ENCODE results near the gene ARL9. TPM values are rescaled to one million over a fixed set of nuclear protein-coding genes. Genes with fewer than 3 reads are reported as not detected.

Gene ARL9
- total RNA-seq (ENCODE audit: insufficient read depth, low replicate concordance): 1.7 TPM

DNA sequence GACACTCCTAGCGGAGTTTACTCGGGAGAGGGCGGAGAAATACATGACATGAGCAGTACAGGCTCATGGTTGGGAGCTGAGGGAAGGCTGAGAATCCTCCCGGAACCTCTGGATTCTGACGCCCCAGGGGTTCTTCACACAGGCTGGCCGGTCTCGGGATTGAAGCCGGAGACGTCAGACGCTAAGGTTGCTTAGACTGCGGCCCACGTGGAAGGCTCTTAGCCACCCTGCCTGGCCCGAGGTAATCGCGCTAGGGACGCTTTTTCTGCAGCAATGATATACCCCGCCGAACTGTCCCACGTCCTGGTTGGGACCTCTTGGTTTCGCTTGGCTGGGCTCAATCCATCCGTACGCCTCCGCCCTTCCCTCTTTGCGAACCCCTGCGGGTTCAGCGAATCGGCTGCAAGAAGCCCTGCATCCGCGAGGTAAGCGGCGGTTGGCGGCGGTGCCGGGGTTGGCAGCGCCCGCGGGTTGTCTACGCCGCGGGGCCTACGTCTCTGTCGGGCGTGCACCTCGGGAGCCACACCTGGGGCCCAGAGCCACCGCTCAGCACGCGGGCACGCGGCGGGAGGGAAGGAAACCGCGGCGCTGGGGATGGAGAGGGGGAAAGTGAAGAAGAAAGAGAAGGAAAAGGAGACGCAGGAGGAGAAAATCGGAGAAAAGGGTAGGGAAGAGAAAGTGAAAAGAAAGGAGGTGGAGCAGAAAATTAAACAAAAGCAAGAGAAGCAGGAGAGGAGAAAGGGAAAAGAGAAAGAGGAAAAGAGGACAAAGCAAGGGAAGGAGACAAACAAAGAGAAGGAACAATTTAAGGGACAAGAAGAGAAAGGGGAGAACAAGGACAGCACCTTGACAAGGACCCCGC, at the start of gene ARL9:
Gene ARL9 (plus strand): TSS at position 523 of the 862 bp plus-strand sequence. CDS start 72 bp downstream, at position 595.
- DNase-seq (ENCODE audit: low spot score): peak; percentile 59

DNA sequence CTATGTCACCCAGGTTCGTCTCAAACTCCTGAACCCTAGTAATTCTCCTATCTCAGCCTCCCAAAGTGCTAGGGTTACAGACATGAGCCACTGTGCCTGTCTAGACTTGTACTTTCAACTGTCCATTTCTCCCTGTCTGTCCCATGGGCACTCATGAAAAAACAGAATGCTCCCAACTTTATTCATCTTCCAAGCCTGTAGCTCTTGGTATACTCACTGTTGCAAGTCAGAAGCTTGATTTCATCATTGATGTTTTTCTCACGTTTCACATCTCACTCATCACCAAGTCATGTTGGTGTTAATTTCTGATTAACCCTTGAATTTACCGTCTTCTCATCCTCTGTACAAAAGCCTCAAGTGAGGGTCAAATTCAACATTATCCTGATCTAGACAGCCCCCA, 45.5 kb upstream of the ARL9 start:
- DNase-seq (ENCODE audit: low spot score): no peak

GRCh38 chr4:56462157-56462556, 43.4 kb upstream of the ARL9 start:
- DNase-seq (ENCODE audit: low spot score): no peak

DNA sequence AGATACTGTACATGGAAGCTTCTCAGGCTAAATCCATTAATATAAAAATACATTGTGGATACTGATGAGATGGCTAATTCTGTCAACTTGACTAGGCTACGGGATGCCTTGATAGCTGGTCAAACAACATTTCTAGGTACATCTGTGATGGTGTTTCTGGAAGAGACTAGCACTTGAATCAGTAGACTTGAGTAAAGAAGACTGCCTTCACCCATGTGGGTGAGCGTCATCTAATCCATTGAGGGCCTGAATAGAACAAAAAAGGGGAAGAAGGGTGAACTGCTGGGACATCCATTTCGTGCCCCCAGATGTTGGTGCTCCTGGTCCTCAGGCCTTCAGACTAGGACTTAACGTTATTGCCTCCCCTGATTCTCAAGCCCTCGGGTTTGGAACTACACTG, 41.9 kb upstream of the ARL9 start:
- no peak for DNase-seq (ENCODE audit: low spot score)

DNA sequence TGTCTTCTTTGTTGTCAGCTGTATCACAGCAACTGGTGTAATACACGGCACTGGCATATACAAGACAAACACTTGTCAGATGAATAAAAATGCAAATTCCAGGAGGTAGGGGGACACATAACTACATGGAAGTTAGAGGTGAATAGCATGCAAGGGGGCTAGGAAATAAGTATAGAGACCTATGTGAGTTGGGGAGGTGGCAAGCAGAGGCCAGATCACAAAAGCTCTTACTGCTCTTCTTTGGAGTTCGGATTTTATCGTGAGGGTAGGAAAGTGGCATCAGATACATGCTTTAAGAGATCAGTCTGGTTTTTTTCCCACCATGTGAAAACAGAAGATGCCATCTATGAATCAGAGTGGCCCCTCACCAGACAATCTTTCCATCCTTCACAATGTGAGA, 41.0 kb upstream of the ARL9 start:
- DNase-seq (ENCODE audit: low spot score): no peak

DNA sequence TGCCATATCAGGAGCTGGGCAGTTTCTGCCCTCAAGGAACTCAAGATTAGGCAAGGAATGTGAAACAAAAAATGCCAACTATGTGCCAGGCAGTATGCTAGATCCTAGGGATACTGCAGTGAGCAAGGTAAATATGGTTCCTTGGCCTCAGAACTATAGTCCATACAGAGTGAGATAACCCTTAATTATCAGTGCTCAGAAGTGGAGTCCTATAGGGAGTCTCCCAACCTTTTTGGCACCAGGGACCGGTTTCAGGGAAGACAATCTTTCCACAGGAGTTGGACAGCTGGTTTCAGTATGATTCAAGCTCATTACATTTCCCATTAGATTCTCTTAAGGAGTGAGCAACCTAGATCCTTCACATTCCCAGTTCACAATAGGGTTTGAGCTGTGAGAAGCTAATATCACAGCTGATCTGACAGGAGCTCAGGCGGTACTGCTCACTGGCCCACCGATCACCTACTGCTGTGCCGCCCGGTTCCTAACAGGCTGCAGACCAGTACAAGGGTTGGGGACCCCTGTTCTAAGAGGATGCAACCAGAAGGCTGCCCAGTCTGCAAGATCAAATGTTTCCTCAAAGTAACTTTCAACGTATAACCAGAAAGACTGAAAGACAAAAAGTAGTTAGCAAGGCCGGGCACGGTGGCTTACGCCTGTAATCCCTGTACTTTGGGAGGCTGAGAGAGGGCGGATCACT, 39.8 kb upstream of the ARL9 start:
- DNase-seq (ENCODE audit: low spot score): peak; percentile 7

- DNase-seq (ENCODE audit: low spot score): peak; percentile 55
These were observed 39.3 kb upstream of the ARL9 start for GRCh38 chr4:56466296-56466761.

DNA sequence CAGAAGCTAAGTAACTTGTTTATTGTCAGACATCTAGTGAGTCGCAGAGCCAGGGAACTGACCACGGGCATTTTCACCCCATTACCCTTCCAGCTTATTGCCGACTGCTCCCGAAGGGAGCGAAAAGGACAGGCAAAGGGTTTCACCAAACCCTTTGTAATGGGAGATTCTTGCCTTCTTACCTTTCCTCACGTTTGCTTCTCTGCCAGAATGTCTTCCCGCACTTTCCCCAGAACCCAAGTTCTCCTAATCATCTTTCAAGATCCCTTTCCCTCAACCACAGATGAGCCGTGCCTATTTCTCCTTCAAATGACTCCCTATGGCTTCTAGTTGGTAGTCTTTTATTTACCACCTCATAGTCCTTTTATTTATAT, 38.7 kb upstream of the ARL9 start:
- no peak for DNase-seq (ENCODE audit: low spot score)

- peak; percentile 96 for DNase-seq (ENCODE audit: low spot score)
These were observed 38.1 kb upstream of the ARL9 start, which contains the start of gene SRP72 for GRCh38 chr4:56467284-56468096. TSS of gene SRP72 (plus strand) at chr4:56467617. CDS start at chr4:56467636, 19 bp downstream.

DNA sequence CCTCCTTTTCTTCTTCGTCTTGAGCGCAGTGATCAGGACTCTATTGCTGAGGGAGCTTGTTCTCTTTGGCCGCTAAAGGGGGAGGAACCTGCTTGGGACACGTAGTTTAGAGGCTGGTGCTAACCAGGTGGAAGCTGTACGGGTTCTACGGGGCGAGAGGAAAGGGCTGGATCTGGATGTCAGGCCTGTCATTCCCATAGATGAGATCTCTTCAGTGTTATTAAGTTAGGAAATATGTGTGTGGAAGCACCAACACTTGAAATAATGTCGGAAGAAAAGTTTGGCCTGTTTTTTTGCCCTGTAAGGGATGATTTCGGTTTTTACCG, 37.5 kb upstream of the ARL9 start:
- no peak for DNase-seq (ENCODE audit: low spot score)

GRCh38 chr4:56469489-56470210, 35.9 kb upstream of the ARL9 start:
- DNase-seq (ENCODE audit: low spot score): no peak

GRCh38 chr4:56475917-56476316, 29.7 kb upstream of the ARL9 start:
- DNase-seq (ENCODE audit: low spot score): no peak

- no peak for DNase-seq (ENCODE audit: low spot score)
These were observed 28.3 kb upstream of the ARL9 start for GRCh38 chr4:56477192-56477702.

DNA sequence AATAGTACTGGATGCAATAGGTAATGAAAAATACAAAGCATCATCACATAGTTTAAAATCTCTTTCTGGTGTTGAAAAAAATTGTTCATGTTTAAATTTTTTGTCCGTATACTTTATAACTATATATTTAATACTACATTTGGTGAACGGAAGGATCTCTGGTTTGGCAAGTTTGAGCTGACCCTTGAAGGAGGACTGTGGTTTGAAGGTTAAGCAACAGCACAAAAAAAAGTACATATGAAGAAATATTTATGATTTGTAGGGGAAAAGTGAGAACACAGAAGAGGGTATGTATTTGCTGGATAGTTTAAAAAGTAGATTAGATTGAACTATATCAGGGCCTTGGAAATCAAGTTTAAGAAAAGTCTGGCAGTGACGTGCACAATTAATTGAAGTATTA, 24.9 kb upstream of the ARL9 start:
- no peak for DNase-seq (ENCODE audit: low spot score)

- DNase-seq (ENCODE audit: low spot score): no peak
These were observed 9.3 kb upstream of the ARL9 start for GRCh38 chr4:56496241-56496640.

DNA sequence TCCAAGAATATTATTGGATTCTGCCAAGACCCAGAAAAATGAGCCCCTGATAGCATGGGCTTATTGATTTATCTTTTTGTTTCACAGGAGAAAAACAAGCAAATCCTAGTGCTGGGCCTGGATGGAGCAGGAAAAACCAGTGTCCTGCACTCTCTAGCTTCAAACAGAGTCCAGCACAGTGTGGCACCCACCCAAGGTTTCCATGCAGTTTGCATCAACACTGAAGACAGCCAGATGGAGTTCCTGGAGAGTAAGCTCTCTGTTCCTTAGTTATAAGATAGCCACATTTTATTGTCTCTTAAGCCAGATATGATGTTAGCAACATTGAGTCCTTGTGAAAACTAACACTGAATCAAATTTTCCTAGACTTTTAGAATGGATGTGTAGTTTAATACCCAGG, 5.5 kb downstream of the ARL9 start:
- peak; percentile 84 for DNase-seq (ENCODE audit: low spot score)

GRCh38 chr4:56512166-56512565, 6.6 kb downstream of the ARL9 start:
- peak; percentile 32 for DNase-seq (ENCODE audit: low spot score)

- DNase-seq (ENCODE audit: low spot score): no peak
These were observed 7.9 kb downstream of the ARL9 start for GRCh38 chr4:56513517-56513916.

DNA sequence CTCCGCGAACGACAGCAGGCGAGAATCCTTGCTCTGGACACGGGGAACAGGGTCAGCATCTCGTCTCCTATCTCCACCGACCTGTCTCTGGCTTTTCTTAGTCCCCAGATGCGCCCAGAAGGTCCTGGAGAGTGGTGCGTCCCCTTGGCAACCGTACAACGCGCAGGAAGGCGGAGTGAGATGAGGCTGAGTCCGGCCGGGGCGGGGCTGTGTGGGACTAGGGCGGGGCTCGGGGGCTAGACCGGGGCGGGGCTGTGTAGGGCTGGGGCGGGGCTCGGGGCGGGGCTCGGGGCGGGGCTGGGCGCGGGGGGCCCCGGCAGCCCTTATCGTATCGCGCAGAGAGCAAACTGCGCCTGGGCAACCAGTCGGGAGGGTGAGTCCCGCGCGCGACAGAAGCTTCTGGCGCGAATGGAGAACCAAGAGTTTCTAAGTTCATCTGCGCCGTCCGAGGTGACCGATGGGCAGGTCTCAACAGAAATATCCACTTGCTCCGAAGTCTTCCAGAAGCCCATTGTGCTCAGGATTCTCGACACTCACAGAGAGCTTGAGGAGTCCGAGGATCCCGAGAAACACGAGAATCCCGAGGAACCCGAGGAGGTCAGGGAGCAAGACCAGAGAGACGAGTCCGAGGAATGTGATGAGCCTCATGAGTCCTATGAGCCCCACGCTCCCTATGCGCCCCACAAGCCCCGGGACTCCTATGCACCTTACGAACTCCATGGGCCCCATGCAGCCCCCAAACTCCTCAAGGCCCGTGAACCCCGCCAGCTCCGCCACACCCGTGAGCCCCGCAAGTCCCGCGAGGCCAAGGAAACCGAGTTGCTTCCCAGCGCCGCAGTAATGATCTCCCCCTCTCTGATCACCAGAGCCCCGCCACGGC, 24.9 kb downstream of the ARL9 start:
- peak; percentile 86 for DNase-seq (ENCODE audit: low spot score)

GRCh38 chr4:56531149-56531770, 25.7 kb downstream of the ARL9 start:
- DNase-seq (ENCODE audit: low spot score): no peak

Measured in umbilical cord (tissue), 2 donors.